Ovary (tissue), 9 donors: ENCODE results near the gene AHCTF1. TPM values are rescaled to one million over a fixed set of nuclear protein-coding genes. Genes with fewer than 3 reads are reported as not detected.
"Not testable (repeated sequence)": the region's sequence is repeated elsewhere in the genome, so short reads cannot be mapped to it uniquely, and the experiment has no call there.

Source experiments
- DNase-seq, 5 donors: peaks; one replicate each; pipeline ENCODE4 v3.0.0-alpha.2; 2019 to 2020
- H3K27ac ChIP-seq, 2 donors: fragments of 200-600 bp; one replicate each; pipeline versions ENCODE4 v1.5.1 to v1.8.0; 2019 to 2022
- H3K27me3 ChIP-seq: fragments of 200-600 bp; one replicate; pipeline ENCODE4 v1.8.0; 2022
- H3K36me3 ChIP-seq: fragments of 200-600 bp; sonication (generic); one replicate; pipeline ENCODE4 v1.5.1; 2019
- H3K4me1 ChIP-seq: one replicate; pipeline ENCODE4 v1.8.1; 2013; ENCODE audit warnings: mild to moderate bottlenecking, moderate library complexity; ENCODE audit not compliant: insufficient read depth
- H3K4me3 ChIP-seq: fragments of 200-600 bp; sonication (generic); one replicate; pipeline ENCODE4 v1.5.1; 2017
- H3K9me3 ChIP-seq, 2 donors: fragments of 200-600 bp in 1 of 2; sonication (generic) in 1 of 2; one replicate each; pipeline versions ENCODE4 v1.5.1 to v1.8.1; 2013 to 2019; ENCODE audit warnings: mild to moderate bottlenecking in 1 of 2, moderate library complexity in 1 of 2
- CTCF ChIP-seq, 3 donors: fragments of 450-650 bp in 2 of 3; fragments of 200-600 bp in 1 of 3; IDR thresholded peaks; one replicate each; pipeline versions ENCODE4 v1.5.1 to v1.8.0; 2016 to 2022; ENCODE audit warnings: antibody characterized with exemption in 3 of 3, mild to moderate bottlenecking in 1 of 3
- EP300 ChIP-seq: sonication (generic); formaldehyde crosslinking; IDR thresholded peaks from one replicate; pipeline ENCODE4 v1.6.1; 2017; ENCODE audit warnings: antibody characterized with exemption
- POLR2A ChIP-seq: fragments of 450-650 bp; IDR thresholded peaks from one replicate; pipeline ENCODE4 v1.6.1; 2017; ENCODE audit warnings: antibody characterized with exemption, mild to moderate bottlenecking, moderate library complexity
- WGBS, 3 donors: extraction: QIAGEN DNeasy Blood & Tissue Kit in 1 of 3; methylation state at CpG; one replicate each; pipeline versions ENCODE4 v1.1.5 to v1.1.7; 2013 to 2017; 5-methylcytosine and 5-hydroxymethylcytosine counted together
- intact Hi-C, 4 donors: fragments of 100-400 bp; cut with DNase I; formaldehyde crosslinking; loops; one replicate each; pipeline versions ENCODE4 v1.11.0 to v1.15.1; 2022 to 2023
- polyA plus RNA-seq, 2 donors: library from polyadenylated mRNA; stranded (reverse); fragments of 200-250 nt in 1 of 2; fragments of 350-450 nt in 1 of 2; fragmentation: Illumina TruSeq in 1 of 2; extraction: RNeasy Lipid Tissue Mini Kit (QIAGEN cat#74804) in 1 of 2; gene quantifications; one replicate each; pipeline ENCODE4 v1.2.3, GENCODE V29; 2013 to 2014
- total RNA-seq, 7 donors: library from RNA; depleted of rRNA in 2 of 7; stranded (reverse); fragments of >200 nt in 2 of 7; fragmentation: NEBNext Ultra II Directional in 3 of 7; extraction: Animal tissue kit (Norgen Biotek cat#: 25700) in 3 of 7; gene quantifications; one replicate each; pipeline versions ENCODE4 v1.1.0 to v1.2.4, GENCODE V29; 2016 to 2023
- donor health status: DM: no; HTN: no; CAD: no; lungs with moderate emphysema.
- donor health status: DM: no; HTN: no; CAD: no.
- donor health status: Bipolar disorder and iron deficiency.
- donor health status: DM: yes; HTN: yes; CAD: no.
- donor health status: DM: no; HTN: no; CAD: no.
- donor health status: DM: yes; HTN: yes; CAD: no.

Gene AHCTF1
- total and polyA plus RNA-seq, 9 donors = 18.8 to 60.4 (median 47.2) TPM

GRCh38 chr1:246878551-246878950 is 53.2 kb downstream of the AHCTF1 start:
- TF ChIP-seq CTCF (IDR thresholded peaks at IDR 0.05) = no peak
- no peak for TF ChIP-seq EP300
- no peak for TF ChIP-seq POLR2A
- Histone ChIP-seq H3K9me3 (no peaks in the 10 kb centered on the region), H3K4me1 (no peaks in the 10 kb centered on the region), H3K4me3 (no peak overlapping the region), H3K27me3 (no peaks in the 10 kb centered on the region), H3K27ac (no peak overlapping the region), H3K36me3 (no peaks in the 10 kb centered on the region)
- DNase-seq = no peak
- 92 to 96% (median 94%) methylated on average over 4 of the region's 4 CpGs for WGBS, 3 donors
- intact Hi-C loops = no loop called here

- no peak for TF ChIP-seq EP300
- no peaks in the 10 kb centered on the region for H3K36me3 ChIP-seq
- no peak overlapping the region for H3K4me3 ChIP-seq
- no peak for DNase-seq
- H3K4me1 ChIP-seq = peaks cover under 1% of the 10 kb centered on the region
- WGBS, 3 donors = 97 to 98% (median 97%) methylated on average over 3 of the region's 3 CpGs
- H3K9me3 ChIP-seq = no peaks in the 10 kb centered on the region
- no peak overlapping the region for H3K27ac ChIP-seq
- H3K27me3 ChIP-seq = no peaks in the 10 kb centered on the region
- intact Hi-C loops = no loop called here
Measured at GRCh38 chr1:246876431-246876830, 55.3 kb downstream of the AHCTF1 start.

- H3K27ac ChIP-seq = no peak overlapping the region
- intact Hi-C loops = no loop called here
- WGBS, 3 donors = 89 to 93% (median 92%) methylated on average over 8 of the region's 8 CpGs
- no peaks in the 10 kb centered on the region for H3K36me3 ChIP-seq
- H3K4me3 ChIP-seq = no peak overlapping the region
- no peaks in the 10 kb centered on the region for H3K27me3 ChIP-seq
- no peak for TF ChIP-seq EP300
- TF ChIP-seq CTCF (IDR thresholded peaks at IDR 0.05) = no peak
- no peak for TF ChIP-seq POLR2A
- peaks cover 5% of the 10 kb centered on the region for H3K4me1 ChIP-seq
- no peak for DNase-seq
- no peaks in the 10 kb centered on the region for H3K9me3 ChIP-seq
Measured at GRCh38 chr1:246875041-246876026, 56.4 kb downstream of the AHCTF1 start.

GRCh38 chr1:246865921-246866320 is 65.8 kb downstream of the AHCTF1 start:
- no peak for DNase-seq
- H3K36me3 ChIP-seq = no peaks in the 10 kb centered on the region
- H3K9me3 ChIP-seq = no peaks in the 10 kb centered on the region
- no peak for TF ChIP-seq POLR2A
- TF ChIP-seq CTCF (IDR thresholded peaks at IDR 0.05) = no peak
- H3K27me3 ChIP-seq = no peaks in the 10 kb centered on the region
- H3K4me1 ChIP-seq = peaks cover under 1% of the 10 kb centered on the region
- no peak overlapping the region for H3K4me3 ChIP-seq
- 89 to 95% (median 89%) methylated on average over 2 of the region's 2 CpGs for WGBS, 3 donors
- no peak overlapping the region for H3K27ac ChIP-seq
- intact Hi-C loops = no loop called here

GRCh38 chr1:246863791-246864190 is 68.0 kb downstream of the AHCTF1 start:
- DNase-seq, H3K9me3 ChIP-seq, H3K4me3 ChIP-seq, intact Hi-C loops, H3K27me3 ChIP-seq, H3K4me1 ChIP-seq, H3K27ac ChIP-seq, H3K36me3 ChIP-seq: not testable (repeated sequence)
- 85 to 96% (median 96%) methylated on average over 9 of the region's 9 CpGs for WGBS, 3 donors
